Caco-2 (cell line): Measurements from ENCODE around the gene TMX1. TPM values are rescaled to one million over a fixed set of nuclear protein-coding genes. Genes with fewer than 3 reads are reported as not detected.

ENCODE experiments used
- BruUV-seq: library from RNA; stranded (reverse); fragments of 400-500 nt; replicated peaks from 2 replicates; lab custom pipeline; 2021; lab: Mats Ljungman, UMichigan
- CTCF ChIA-PET: fragments of 300-600 bp; sonication (Branson Sonifier 250); formaldehyde crosslinking; loops from one replicate; lab custom pipeline; 2022; ENCODE audit warnings: antibody characterized with exemption; lab: Charles Lee
- POLR2A ChIA-PET: fragments of 300-600 bp; sonication (Branson Sonifier 250); formaldehyde crosslinking; loops from one replicate; lab custom pipeline; 2022; ENCODE audit warnings: antibody characterized with exemption; lab: Charles Lee
- DNase-seq, 2 experiments: peaks; one replicate each; pipeline versions ENCODE4 v3.0.0 to v3.0.0-alpha.2; 2020 to 2022
- H3K27me3 ChIP-seq: replicated peaks from 2 replicates; pipeline ENCODE4 v1.6.0; 2011; ENCODE audit warnings: low read length; ENCODE audit not compliant: control insufficient read depth, insufficient read depth
- H3K36me3 ChIP-seq: 2 replicates; pipeline ENCODE4 v1.5.1; 2011; ENCODE audit warnings: low read length; ENCODE audit not compliant: control insufficient read depth, insufficient read depth
- H3K4me1 ChIP-seq: fragments of 250-450 bp; sonication (Bioruptor Pico); 2 replicates; pipeline ENCODE4 v1.5.1; 2020; ENCODE audit warnings: mild to moderate bottlenecking
- H3K4me3 ChIP-seq: 2 replicates; pipeline ENCODE4 v1.5.1; 2011; ENCODE audit warnings: low read depth, mild to moderate bottlenecking, control low read depth, low read length
- H3K9me3 ChIP-seq: fragments of 250-450 bp; sonication (Bioruptor Pico); 2 replicates; pipeline ENCODE4 v1.5.1; 2020; ENCODE audit warnings: mild to moderate bottlenecking, moderate library complexity
- H3K27ac Mint-ChIP-seq: one replicate; pipeline ENCODE4 v1.8.0; 2022; ENCODE audit warnings: mixed read lengths; ENCODE audit not compliant: unreplicated experiment
- H3K27me3 Mint-ChIP-seq: one replicate; pipeline ENCODE4 v1.8.0; 2022; ENCODE audit warnings: mixed read lengths; ENCODE audit not compliant: insufficient read depth, unreplicated experiment
- H3K36me3 Mint-ChIP-seq: one replicate; pipeline ENCODE4 v1.8.0; 2022; ENCODE audit warnings: mild to moderate bottlenecking, mixed read lengths; ENCODE audit not compliant: insufficient read depth, unreplicated experiment
- H3K4me1 Mint-ChIP-seq: one replicate; pipeline ENCODE4 v1.8.0; 2022; ENCODE audit warnings: low read depth, mixed read lengths; ENCODE audit not compliant: unreplicated experiment
- H3K4me3 Mint-ChIP-seq: one replicate; pipeline ENCODE4 v1.8.0; 2022; ENCODE audit warnings: mild to moderate bottlenecking, moderate library complexity, mixed read lengths; ENCODE audit not compliant: unreplicated experiment
- H3K9me3 Mint-ChIP-seq: one replicate; pipeline ENCODE4 v1.8.0; 2022; ENCODE audit warnings: mixed read lengths; ENCODE audit not compliant: unreplicated experiment
- CTCF ChIP-seq, 2 experiments: fragments of 200-600 bp in 1 of 2; IDR thresholded peaks; 1 replicate in 1 of 2; 2 replicates in 1 of 2; pipeline versions ENCODE4 v1.5.1 to v1.8.0; 2011 to 2022; ENCODE audit warnings: antibody characterized with exemption in 1 of 2, control low read depth in 1 of 2, inconsistent platforms in 1 of 2, low read depth in 1 of 2, low read length in 1 of 2, mild to moderate bottlenecking in 1 of 2, moderate library complexity in 1 of 2; ENCODE audit not compliant: insufficient read depth in 1 of 2, severe bottlenecking in 1 of 2, unreplicated experiment in 1 of 2
- intact Hi-C: fragments of 100-400 bp; cut with micrococcal nuclease; formaldehyde crosslinking; loops from one replicate; pipeline ENCODE4 v1.10.0; 2022; ENCODE audit not compliant: unreplicated experiment
- total RNA-seq: library from RNA; stranded (reverse); gene quantifications from 2 replicates; pipeline ENCODE4 v1.2.3, GENCODE V29; 2022

The TMX1 gene
- total RNA-seq, 1 experiment from 2014 or later, result 44.7 TPM

GRCh38 chr14:51302295-51303030 lies 62.4 kb downstream of the TMX1 start:
- Mint-ChIP-seq H3K9me3 (no peaks in the 10 kb centered on the region), H3K4me3 (no peak overlapping the region), H3K27ac (no peak overlapping the region), H3K4me1 (no peaks in the 10 kb centered on the region), H3K27me3 (no peaks in the 10 kb centered on the region), H3K36me3 (no peaks in the 10 kb centered on the region)
- ChIA-PET POLR2A (no interaction called here), CTCF (no interaction called here)
- Histone ChIP-seq H3K36me3 (no peaks in the 10 kb centered on the region), H3K9me3 (no peaks in the 10 kb centered on the region), H3K27me3 (no peaks in the 10 kb centered on the region), H3K4me3 (no peak overlapping the region), H3K4me1 (no peaks in the 10 kb centered on the region)
- no peak for DNase-seq
- intact Hi-C loops, result no loop called here
- no TSS peak for BruUV-seq
- no peak for TF ChIP-seq CTCF (IDR thresholded peaks at IDR 0.05; ENCODE audit: insufficient read depth in 1 of 2, low read depth in 1 of 2, low read length in 1 of 2, severe bottlenecking in 1 of 2, unreplicated experiment in 1 of 2)

- Mint-ChIP-seq H3K36me3 (no peaks in the 10 kb centered on the region), H3K4me1 (no peaks in the 10 kb centered on the region), H3K9me3 (no peaks in the 10 kb centered on the region), H3K4me3 (no peak overlapping the region), H3K27ac (no peak overlapping the region), H3K27me3 (no peaks in the 10 kb centered on the region)
- ChIA-PET POLR2A (no interaction called here), CTCF (no interaction called here)
- no peak for TF ChIP-seq CTCF (IDR thresholded peaks at IDR 0.05; ENCODE audit: insufficient read depth in 1 of 2, low read depth in 1 of 2, low read length in 1 of 2, severe bottlenecking in 1 of 2, unreplicated experiment in 1 of 2)
- Histone ChIP-seq H3K27me3 (no peaks in the 10 kb centered on the region), H3K4me3 (no peak overlapping the region), H3K4me1 (no peaks in the 10 kb centered on the region), H3K9me3 (no peaks in the 10 kb centered on the region), H3K36me3 (no peaks in the 10 kb centered on the region)
- DNase-seq, result no peak
- intact Hi-C loops, result no loop called here
- no TSS peak for BruUV-seq
Observed at GRCh38 chr14:51304438-51304837, 64.4 kb downstream of the TMX1 start.

- DNase-seq, result no peak
- H3K36me3 ChIP-seq, result no peaks in the 10 kb centered on the region
- no peak overlapping the region for H3K4me3 ChIP-seq
- CTCF ChIA-PET, result no interaction called here
- intact Hi-C loops, result no loop called here
- Mint-ChIP-seq H3K27me3 (no peaks in the 10 kb centered on the region), H3K4me3 (no peak overlapping the region), H3K9me3 (no peaks in the 10 kb centered on the region), H3K27ac (no peak overlapping the region), H3K4me1 (no peaks in the 10 kb centered on the region), H3K36me3 (no peaks in the 10 kb centered on the region)
- POLR2A ChIA-PET, result no interaction called here
- no TSS peak for BruUV-seq
- TF ChIP-seq CTCF (IDR thresholded peaks at IDR 0.05; ENCODE audit: insufficient read depth in 1 of 2, low read depth in 1 of 2, low read length in 1 of 2, severe bottlenecking in 1 of 2, unreplicated experiment in 1 of 2), result no peak
- no peaks in the 10 kb centered on the region for H3K9me3 ChIP-seq
- H3K4me1 ChIP-seq, result no peaks in the 10 kb centered on the region
- no peaks in the 10 kb centered on the region for H3K27me3 ChIP-seq
Observed at GRCh38 chr14:51304941-51305340, 64.9 kb downstream of the TMX1 start.
